Measurements from ENCODE around the gene SYT6.

The SYT6 gene

DNA sequence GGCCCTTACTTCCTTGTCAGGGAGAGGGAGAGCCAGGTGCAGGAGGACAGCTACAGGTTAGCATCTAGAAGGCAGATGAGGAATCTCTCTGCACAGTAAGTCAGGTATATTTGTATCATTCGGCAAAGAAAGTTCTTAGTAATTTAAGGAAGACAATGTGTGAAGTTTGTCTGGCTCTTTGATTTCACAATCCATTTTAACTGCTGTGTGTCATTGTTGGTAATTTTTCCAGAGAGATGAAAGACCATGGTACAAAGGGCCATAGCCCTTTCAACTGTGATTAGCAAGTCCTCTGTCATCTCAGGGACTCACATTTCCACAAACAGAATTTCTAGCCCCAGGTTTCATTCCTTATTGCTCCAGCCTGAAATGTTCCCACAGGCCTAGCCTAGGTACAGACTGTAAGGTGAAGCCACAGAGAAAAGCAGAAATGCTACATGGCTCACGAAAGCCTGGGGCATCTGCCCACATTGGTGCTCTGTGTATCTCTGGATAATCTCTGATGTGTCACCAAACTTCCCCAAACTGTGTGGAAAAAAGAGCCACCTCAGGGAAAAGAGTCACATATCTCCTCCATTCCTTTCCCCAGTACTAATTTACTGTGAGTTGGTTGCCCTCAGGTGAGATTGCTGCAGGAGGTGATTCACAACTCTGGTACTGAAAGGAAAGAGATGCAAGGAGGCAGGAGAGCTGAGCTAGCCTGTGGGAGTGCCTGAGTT lies 70.6 kb downstream of the SYT6 start:
- Histone ChIP-seq H3K4me1 (ENCODE audit: control insufficient read depth in 1 of 2, insufficient read depth in 2 of 2, low read length in 2 of 2) (peaks cover 4 to 8% of the 10 kb centered on the region in 2 donors), H3K36me3 (ENCODE audit: control insufficient read depth in 1 of 2, insufficient read depth in 2 of 2, low read length in 2 of 2) (no peaks in the 10 kb centered on the region), H3K27me3 (ENCODE audit: control insufficient read depth in 1 of 2, insufficient read depth in 2 of 2, low read length in 2 of 2) (no peaks in the 10 kb centered on the region), H3K9ac (ENCODE audit: low read depth in 1 of 2, low read length in 2 of 2) (no peak overlapping the region), H3K4me3 (ENCODE audit: low read depth in 1 of 2, low read length in 2 of 2) (no peak overlapping the region), H3K27ac (ENCODE audit: low read depth, low read length) (no peak overlapping the region), H3K9me3 (ENCODE audit: control insufficient read depth in 1 of 2, low read length in 2 of 2) (no peaks in the 10 kb centered on the region)

DNA sequence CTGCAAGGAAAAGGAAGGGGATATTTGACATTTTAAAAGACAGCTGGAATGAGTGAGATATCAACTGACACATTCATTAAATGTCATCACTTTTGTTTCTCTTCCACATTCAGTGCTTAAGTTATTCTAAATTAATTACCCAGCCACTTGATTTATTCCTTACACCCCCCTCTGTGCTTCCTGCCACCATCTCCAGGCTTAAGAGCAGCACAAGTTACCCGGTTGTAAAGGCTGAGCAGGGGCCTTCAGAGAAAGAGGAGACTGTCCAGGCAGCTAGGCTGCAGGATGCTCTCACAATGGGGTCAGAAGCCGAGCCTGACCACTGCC lies 71.4 kb downstream of the SYT6 start:
- no peak overlapping the region for H3K9ac ChIP-seq (ENCODE audit: low read depth in 1 of 2, low read length in 2 of 2)
- H3K36me3 ChIP-seq (ENCODE audit: control insufficient read depth in 1 of 2, insufficient read depth in 2 of 2, low read length in 2 of 2) = no peaks in the 10 kb centered on the region
- no peak overlapping the region for H3K27ac ChIP-seq (ENCODE audit: low read depth, low read length)
- H3K4me1 ChIP-seq (ENCODE audit: control insufficient read depth in 1 of 2, insufficient read depth in 2 of 2, low read length in 2 of 2) = peaks cover 4 to 8% of the 10 kb centered on the region in 2 donors
- no peaks in the 10 kb centered on the region for H3K27me3 ChIP-seq (ENCODE audit: control insufficient read depth in 1 of 2, insufficient read depth in 2 of 2, low read length in 2 of 2)
- no peaks in the 10 kb centered on the region for H3K9me3 ChIP-seq (ENCODE audit: control insufficient read depth in 1 of 2, low read length in 2 of 2)
- no peak overlapping the region for H3K4me3 ChIP-seq (ENCODE audit: low read depth in 1 of 2, low read length in 2 of 2)

DNA sequence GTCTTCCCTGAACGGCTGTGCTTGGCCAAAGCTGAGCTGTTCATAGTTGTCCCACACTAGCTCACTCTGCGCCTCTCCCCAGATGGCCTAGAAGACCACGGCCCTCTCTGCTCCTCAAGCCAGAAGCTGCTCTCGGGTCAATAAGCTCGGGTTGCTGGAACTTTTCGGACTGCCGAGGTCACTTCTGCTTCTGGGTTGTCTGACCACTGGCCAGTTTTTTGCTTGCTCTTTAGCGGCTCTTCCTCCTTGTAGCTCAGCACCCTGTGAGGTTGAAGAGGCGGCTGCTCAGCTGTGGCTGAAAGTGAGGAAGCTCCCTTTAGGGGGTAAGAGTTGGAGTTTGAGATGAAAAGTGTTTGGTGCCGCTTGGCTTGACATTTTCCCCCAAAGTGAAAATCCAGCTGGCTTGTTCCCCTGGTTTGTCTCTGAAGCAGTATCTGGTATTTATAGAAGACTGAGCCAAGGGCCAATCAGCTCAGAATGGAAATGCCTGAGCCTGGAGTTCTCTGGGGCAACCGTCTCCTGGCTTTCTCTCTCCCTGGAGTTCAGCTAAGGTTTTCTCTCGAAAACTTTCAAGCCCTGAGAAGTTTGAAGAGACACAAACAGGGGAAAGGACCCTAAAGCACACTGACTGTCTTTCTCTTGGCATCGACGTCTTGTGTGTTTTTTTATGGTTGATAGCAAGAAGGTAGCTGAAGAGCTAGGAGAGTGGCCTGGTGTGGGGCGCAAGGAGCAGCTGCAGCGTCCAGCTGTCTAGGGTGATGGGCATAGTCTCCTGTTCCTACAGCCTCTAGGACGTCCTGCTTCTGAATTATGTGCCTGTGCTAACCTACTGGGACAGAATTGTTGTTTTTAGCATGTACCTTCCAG lies 72.0 kb downstream of the SYT6 start:
- H3K4me1 ChIP-seq (ENCODE audit: control insufficient read depth in 1 of 2, insufficient read depth in 2 of 2, low read length in 2 of 2) = peaks cover 4 to 8% of the 10 kb centered on the region in 2 donors
- H3K9ac ChIP-seq (ENCODE audit: low read depth in 1 of 2, low read length in 2 of 2) = no peak overlapping the region
- H3K4me3 ChIP-seq (ENCODE audit: low read depth in 1 of 2, low read length in 2 of 2) = no peak overlapping the region
- no peak overlapping the region for H3K27ac ChIP-seq (ENCODE audit: low read depth, low read length)
- no peaks in the 10 kb centered on the region for H3K9me3 ChIP-seq (ENCODE audit: control insufficient read depth in 1 of 2, low read length in 2 of 2)
- H3K27me3 ChIP-seq (ENCODE audit: control insufficient read depth in 1 of 2, insufficient read depth in 2 of 2, low read length in 2 of 2) = no peaks in the 10 kb centered on the region
- no peaks in the 10 kb centered on the region for H3K36me3 ChIP-seq (ENCODE audit: control insufficient read depth in 1 of 2, insufficient read depth in 2 of 2, low read length in 2 of 2)

DNA sequence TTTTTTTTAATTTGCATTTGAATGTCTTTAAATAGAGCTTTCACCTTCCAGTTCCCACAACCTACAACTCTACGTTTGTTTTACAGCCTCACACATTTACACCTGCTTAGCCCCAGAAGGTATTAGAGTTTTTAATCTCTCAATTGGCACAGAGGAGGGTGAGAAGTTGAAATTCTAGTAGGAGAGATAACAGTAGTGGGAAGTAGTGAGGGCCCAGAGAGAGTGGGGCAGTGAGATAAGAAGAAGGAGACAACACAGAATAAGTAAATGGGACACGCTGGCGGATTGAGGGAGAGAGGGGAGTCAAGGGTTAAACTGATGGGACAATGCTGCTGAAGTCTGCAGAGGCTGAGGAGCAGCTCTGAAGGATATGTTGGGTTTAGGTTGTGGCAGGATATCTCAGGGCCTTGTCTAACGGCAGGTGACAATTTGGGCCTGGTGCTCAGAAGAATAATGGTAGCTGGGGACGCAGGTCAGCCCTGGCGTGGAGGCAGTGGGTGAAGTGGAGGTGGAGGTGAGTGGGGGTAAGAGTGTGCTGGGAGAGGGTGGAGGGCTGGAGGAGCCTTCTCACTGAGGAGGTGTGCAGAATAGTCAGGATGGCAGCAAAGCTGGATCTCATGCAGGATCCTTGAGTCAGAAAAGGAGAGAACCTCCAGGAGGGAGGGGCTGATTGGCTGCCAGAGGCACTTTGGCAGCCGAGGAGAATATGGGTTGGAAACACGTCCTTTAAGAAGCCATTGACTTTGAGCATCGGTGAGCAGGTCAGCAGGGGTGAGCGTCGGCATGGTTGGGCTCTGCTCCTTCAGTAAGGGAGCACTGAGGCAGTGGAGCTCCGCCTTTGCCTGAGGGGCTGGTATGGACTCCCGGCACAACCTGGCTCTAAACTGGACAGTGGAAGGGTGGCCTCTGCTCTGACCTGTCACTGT lies 72.9 kb downstream of the SYT6 start:
- no peak overlapping the region for H3K9ac ChIP-seq (ENCODE audit: low read depth in 1 of 2, low read length in 2 of 2)
- H3K9me3 ChIP-seq (ENCODE audit: control insufficient read depth in 1 of 2, low read length in 2 of 2) = no peaks in the 10 kb centered on the region
- no peak overlapping the region for H3K4me3 ChIP-seq (ENCODE audit: low read depth in 1 of 2, low read length in 2 of 2)
- no peak overlapping the region for H3K27ac ChIP-seq (ENCODE audit: low read depth, low read length)
- H3K36me3 ChIP-seq (ENCODE audit: control insufficient read depth in 1 of 2, insufficient read depth in 2 of 2, low read length in 2 of 2) = no peaks in the 10 kb centered on the region
- no peaks in the 10 kb centered on the region for H3K27me3 ChIP-seq (ENCODE audit: control insufficient read depth in 1 of 2, insufficient read depth in 2 of 2, low read length in 2 of 2)
- peaks cover 4 to 8% of the 10 kb centered on the region in 2 donors for H3K4me1 ChIP-seq (ENCODE audit: control insufficient read depth in 1 of 2, insufficient read depth in 2 of 2, low read length in 2 of 2)

- Histone ChIP-seq H3K27me3 (ENCODE audit: control insufficient read depth in 1 of 2, insufficient read depth in 2 of 2, low read length in 2 of 2) (no peaks in the 10 kb centered on the region), H3K9me3 (ENCODE audit: control insufficient read depth in 1 of 2, low read length in 2 of 2) (no peaks in the 10 kb centered on the region), H3K36me3 (ENCODE audit: control insufficient read depth in 1 of 2, insufficient read depth in 2 of 2, low read length in 2 of 2) (no peaks in the 10 kb centered on the region), H3K9ac (ENCODE audit: low read depth in 1 of 2, low read length in 2 of 2) (no peak overlapping the region), H3K4me3 (ENCODE audit: low read depth in 1 of 2, low read length in 2 of 2) (no peak overlapping the region), H3K4me1 (ENCODE audit: control insufficient read depth in 1 of 2, insufficient read depth in 2 of 2, low read length in 2 of 2) (peaks cover 4 to 8% of the 10 kb centered on the region in 2 donors), H3K27ac (ENCODE audit: low read depth, low read length) (no peak overlapping the region)
These were observed 74.0 kb downstream of the SYT6 start for GRCh38 chr1:114079596-114080190.

GRCh38 chr1:114078116-114078515 lies 75.6 kb downstream of the SYT6 start:
- Histone ChIP-seq H3K9me3 (ENCODE audit: control insufficient read depth in 1 of 2, low read length in 2 of 2) (no peaks in the 10 kb centered on the region), H3K36me3 (ENCODE audit: control insufficient read depth in 1 of 2, insufficient read depth in 2 of 2, low read length in 2 of 2) (no peaks in the 10 kb centered on the region), H3K4me3 (ENCODE audit: low read depth in 1 of 2, low read length in 2 of 2) (no peak overlapping the region), H3K4me1 (ENCODE audit: control insufficient read depth in 1 of 2, insufficient read depth in 2 of 2, low read length in 2 of 2) (peaks cover 4 to 8% of the 10 kb centered on the region in 2 donors), H3K9ac (ENCODE audit: low read depth in 1 of 2, low read length in 2 of 2) (no peak overlapping the region), H3K27ac (ENCODE audit: low read depth, low read length) (no peak overlapping the region), H3K27me3 (ENCODE audit: control insufficient read depth in 1 of 2, insufficient read depth in 2 of 2, low read length in 2 of 2) (no peaks in the 10 kb centered on the region)

DNA sequence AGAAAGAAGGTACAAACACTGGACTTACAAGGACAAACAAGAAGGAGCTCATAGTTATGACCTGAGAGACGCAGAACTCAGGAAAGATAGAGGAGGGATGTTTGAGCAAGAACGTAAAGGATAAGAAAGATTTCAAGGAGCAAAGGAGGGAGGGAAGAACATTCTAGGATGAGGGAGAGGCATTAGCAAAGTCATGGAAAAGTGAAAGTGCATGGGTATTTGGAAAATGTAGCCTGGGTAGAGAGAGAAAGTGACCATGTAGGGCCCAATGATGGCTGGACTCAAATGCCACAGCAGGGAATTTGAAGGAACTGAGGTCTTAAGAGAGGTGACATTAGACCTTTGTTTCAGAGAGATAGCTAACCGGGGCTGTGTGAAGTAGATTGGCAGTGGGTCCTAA lies 76.5 kb downstream of the SYT6 start:
- H3K36me3 ChIP-seq (ENCODE audit: control insufficient read depth in 1 of 2, insufficient read depth in 2 of 2, low read length in 2 of 2) = no peaks in the 10 kb centered on the region
- H3K27me3 ChIP-seq (ENCODE audit: control insufficient read depth in 1 of 2, insufficient read depth in 2 of 2, low read length in 2 of 2) = no peaks in the 10 kb centered on the region
- H3K27ac ChIP-seq (ENCODE audit: low read depth, low read length) = no peak overlapping the region
- H3K9me3 ChIP-seq (ENCODE audit: control insufficient read depth in 1 of 2, low read length in 2 of 2) = peaks cover 6% of the 10 kb centered on the region in 2 donors
- no peak overlapping the region for H3K9ac ChIP-seq (ENCODE audit: low read depth in 1 of 2, low read length in 2 of 2)
- no peak overlapping the region for H3K4me3 ChIP-seq (ENCODE audit: low read depth in 1 of 2, low read length in 2 of 2)
- H3K4me1 ChIP-seq (ENCODE audit: control insufficient read depth in 1 of 2, insufficient read depth in 2 of 2, low read length in 2 of 2) = peaks cover 4 to 5% of the 10 kb centered on the region in 2 donors

- H3K4me1 ChIP-seq (ENCODE audit: control insufficient read depth in 1 of 2, insufficient read depth in 2 of 2, low read length in 2 of 2) = peaks cover 0 to 3% of the 10 kb centered on the region in 2 donors
- no peak overlapping the region for H3K9ac ChIP-seq (ENCODE audit: low read depth in 1 of 2, low read length in 2 of 2)
- H3K27me3 ChIP-seq (ENCODE audit: control insufficient read depth in 1 of 2, insufficient read depth in 2 of 2, low read length in 2 of 2) = no peaks in the 10 kb centered on the region
- no peak overlapping the region for H3K27ac ChIP-seq (ENCODE audit: low read depth, low read length)
- no peak overlapping the region for H3K4me3 ChIP-seq (ENCODE audit: low read depth in 1 of 2, low read length in 2 of 2)
- peaks cover 11% of the 10 kb centered on the region in 2 donors for H3K9me3 ChIP-seq (ENCODE audit: control insufficient read depth in 1 of 2, low read length in 2 of 2)
- no peaks in the 10 kb centered on the region for H3K36me3 ChIP-seq (ENCODE audit: control insufficient read depth in 1 of 2, insufficient read depth in 2 of 2, low read length in 2 of 2)
These were observed 77.4 kb downstream of the SYT6 start for GRCh38 chr1:114076308-114076707.

DNA sequence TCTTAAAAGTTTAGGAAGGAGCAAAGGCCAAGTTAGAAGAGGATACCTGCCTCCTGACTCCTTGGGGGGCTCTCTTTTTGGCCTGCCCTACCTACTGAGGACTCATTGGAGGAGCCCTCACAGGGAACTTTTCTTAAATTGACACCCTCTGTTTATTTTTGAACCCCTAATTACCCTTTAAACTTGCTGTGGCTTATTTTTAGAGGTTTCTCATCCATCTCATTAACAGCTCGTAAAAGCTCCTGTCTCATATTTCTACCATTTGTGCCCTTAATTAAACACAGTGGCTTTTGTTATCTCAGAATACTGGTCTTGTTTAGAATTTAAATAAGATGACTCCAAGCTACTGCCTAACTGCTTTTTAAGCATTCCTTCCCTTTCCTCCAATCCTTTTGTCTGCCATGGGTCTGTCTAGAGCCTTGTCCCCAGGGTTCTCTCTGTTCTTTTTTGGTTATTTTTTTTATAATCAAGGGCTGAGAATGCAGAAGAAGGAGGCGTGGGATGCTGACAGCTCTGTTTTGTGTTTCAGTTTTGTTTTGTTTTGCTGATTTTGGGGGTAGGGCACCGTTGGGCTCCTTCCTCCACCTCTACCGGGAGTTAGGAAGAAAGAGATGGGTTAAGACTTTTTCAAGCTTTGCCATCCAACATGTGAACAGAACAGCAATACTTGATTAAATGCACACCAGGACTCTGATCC lies 78.0 kb downstream of the SYT6 start:
- Histone ChIP-seq H3K4me1 (ENCODE audit: control insufficient read depth in 1 of 2, insufficient read depth in 2 of 2, low read length in 2 of 2) (no peaks in the 10 kb centered on the region), H3K27me3 (ENCODE audit: control insufficient read depth in 1 of 2, insufficient read depth in 2 of 2, low read length in 2 of 2) (no peaks in the 10 kb centered on the region), H3K36me3 (ENCODE audit: control insufficient read depth in 1 of 2, insufficient read depth in 2 of 2, low read length in 2 of 2) (no peaks in the 10 kb centered on the region), H3K9me3 (ENCODE audit: control insufficient read depth in 1 of 2, low read length in 2 of 2) (peaks cover 11% of the 10 kb centered on the region in 2 donors), H3K4me3 (ENCODE audit: low read depth in 1 of 2, low read length in 2 of 2) (no peak overlapping the region), H3K9ac (ENCODE audit: low read depth in 1 of 2, low read length in 2 of 2) (no peak overlapping the region), H3K27ac (ENCODE audit: low read depth, low read length) (no peak overlapping the region)
